Keratinocyte (primary cell): ENCODE measurements around the gene ATP7B.

ENCODE experiments used
- EZH2 ChIP-seq: IDR thresholded peaks from one replicate; pipeline ENCODE4 v1.6.1; 2012; ENCODE audit warnings: inconsistent platforms, mild to moderate bottlenecking, low read length, moderate library complexity
- TF ChIP-seq, protein P1 (sequence below), 3 experiments: IDR thresholded peaks in 1 of 3; conservative IDR thresholded peaks in 1 of 3; optimal IDR thresholded peaks in 1 of 3; 2 replicates in 2 of 3; 3 replicates in 1 of 3; pipeline versions ENCODE3 to v1.5.1; 2011; ENCODE audit warnings: low read length in 3 of 3, mild to moderate bottlenecking in 3 of 3, moderate library complexity in 2 of 3, control low read depth in 1 of 3, inconsistent platforms in 1 of 3; ENCODE audit not compliant: insufficient read depth in 2 of 3; ENCODE audit errors: extremely low read depth in 1 of 3

- TF ChIP-seq, protein P1, sequence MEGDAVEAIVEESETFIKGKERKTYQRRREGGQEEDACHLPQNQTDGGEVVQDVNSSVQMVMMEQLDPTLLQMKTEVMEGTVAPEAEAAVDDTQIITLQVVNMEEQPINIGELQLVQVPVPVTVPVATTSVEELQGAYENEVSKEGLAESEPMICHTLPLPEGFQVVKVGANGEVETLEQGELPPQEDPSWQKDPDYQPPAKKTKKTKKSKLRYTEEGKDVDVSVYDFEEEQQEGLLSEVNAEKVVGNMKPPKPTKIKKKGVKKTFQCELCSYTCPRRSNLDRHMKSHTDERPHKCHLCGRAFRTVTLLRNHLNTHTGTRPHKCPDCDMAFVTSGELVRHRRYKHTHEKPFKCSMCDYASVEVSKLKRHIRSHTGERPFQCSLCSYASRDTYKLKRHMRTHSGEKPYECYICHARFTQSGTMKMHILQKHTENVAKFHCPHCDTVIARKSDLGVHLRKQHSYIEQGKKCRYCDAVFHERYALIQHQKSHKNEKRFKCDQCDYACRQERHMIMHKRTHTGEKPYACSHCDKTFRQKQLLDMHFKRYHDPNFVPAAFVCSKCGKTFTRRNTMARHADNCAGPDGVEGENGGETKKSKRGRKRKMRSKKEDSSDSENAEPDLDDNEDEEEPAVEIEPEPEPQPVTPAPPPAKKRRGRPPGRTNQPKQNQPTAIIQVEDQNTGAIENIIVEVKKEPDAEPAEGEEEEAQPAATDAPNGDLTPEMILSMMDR (optimal IDR thresholded peaks at IDR 0.05 in 1 of 3, IDR thresholded peaks at IDR 0.05 in 1 of 3, conservative IDR thresholded peaks at IDR 0.05 in 1 of 3; ENCODE audit: extremely low read depth in 1 of 3, insufficient read depth in 2 of 3, low read length in 3 of 3): no peak
- no peak for TF ChIP-seq EZH2
Measured at GRCh38 chr13:51997641-51998330, 13.5 kb downstream of the ATP7B start.
